GM11168 (cell line): ENCODE data around the gene CFC1B.
"Not testable (repeated sequence)": the region's sequence is repeated elsewhere in the genome, so short reads cannot be mapped to it uniquely, and the experiment has no call there.

ENCODE experiments used
- in situ Hi-C: fragments of 300-500 bp; cut with MboI; formaldehyde crosslinking; loops from one replicate; pipeline ENCODE4 v1.12.0; 2022; ENCODE audit warnings: low sequenced_read_pairs; ENCODE audit not compliant: unreplicated experiment

CFC1B gene

GRCh38 chr2:130520992-130521391 lies at the start of gene CFC1B:
Gene CFC1B (plus strand): TSS chr2:130521222. CDS start chr2:130521485, 263 bp downstream.
- in situ Hi-C loops, result not testable (repeated sequence)

- in situ Hi-C loops, result not testable (repeated sequence)
These were observed 29.9 kb upstream of the CFC1B start for GRCh38 chr2:130491073-130491472.

GRCh38 chr2:130509228-130509627 lies 11.8 kb upstream of the CFC1B start, which contains the start of gene POTEI:
Gene POTEI (minus strand): TSS chr2:130509328. CDS start chr2:130509235, 93 bp downstream.
- in situ Hi-C loops, result not testable (repeated sequence)

- in situ Hi-C loops, result not testable (repeated sequence)
These were observed 9.9 kb upstream of the CFC1B start for GRCh38 chr2:130510807-130511746.

GRCh38 chr2:130511747-130512451 lies 9.1 kb upstream of the CFC1B start:
- in situ Hi-C loops, result not testable (repeated sequence)

GRCh38 chr2:130518516-130519106 lies 2.4 kb upstream of the CFC1B start:
- in situ Hi-C loops, result not testable (repeated sequence)

GRCh38 chr2:130522390-130522789 lies 1.4 kb downstream of the CFC1B start:
- in situ Hi-C loops, result not testable (repeated sequence)

GRCh38 chr2:130527365-130527967 lies 6.4 kb downstream of the CFC1B start:
- in situ Hi-C loops, result not testable (repeated sequence)

GRCh38 chr2:130529545-130529944 lies 8.5 kb downstream of the CFC1B start:
- in situ Hi-C loops, result not testable (repeated sequence)

- in situ Hi-C loops, result loop anchor here (10.0 kb wide), 1 partner anchor 55 kb away; no protein-coding TSS in a partner anchor
These were observed 9.2 kb downstream of the CFC1B start for GRCh38 chr2:130530212-130530611.

- in situ Hi-C loops, result loop anchor here (10.0 kb wide), 1 partner anchor 54 kb away; no protein-coding TSS in a partner anchor
These were observed 10.2 kb downstream of the CFC1B start for GRCh38 chr2:130531225-130531624.

GRCh38 chr2:130531672-130532071 lies 10.7 kb downstream of the CFC1B start:
- in situ Hi-C loops, result loop anchor here (10.0 kb wide), 1 partner anchor 53 kb away; no protein-coding TSS in a partner anchor

- in situ Hi-C loops, result loop anchor here (10.0 kb wide), 1 partner anchor 48 kb away; no protein-coding TSS in a partner anchor
These were observed 15.6 kb downstream of the CFC1B start for GRCh38 chr2:130536654-130537053.

- in situ Hi-C loops, result loop anchor here (10.0 kb wide), 1 partner anchor 47 kb away; no protein-coding TSS in a partner anchor
These were observed 17.2 kb downstream of the CFC1B start for GRCh38 chr2:130538271-130538670.

GRCh38 chr2:130542789-130543188 lies 21.8 kb downstream of the CFC1B start:
- in situ Hi-C loops, result not testable (repeated sequence)

- in situ Hi-C loops, result not testable (repeated sequence)
These were observed 22.9 kb downstream of the CFC1B start for GRCh38 chr2:130543785-130544528.

- in situ Hi-C loops, result not testable (repeated sequence)
These were observed 24.0 kb downstream of the CFC1B start for GRCh38 chr2:130544978-130545377.

- in situ Hi-C loops, result not testable (repeated sequence)
These were observed 27.4 kb downstream of the CFC1B start for GRCh38 chr2:130548418-130548817.

- in situ Hi-C loops, result not testable (repeated sequence)
These were observed 28.5 kb downstream of the CFC1B start for GRCh38 chr2:130549475-130549874.
